DMS79 (cell line): ENCODE results near the gene VSX1.

Experiments
- DNase-seq: peaks from one replicate; lab custom pipeline; 2025; lab: John Stamatoyannopoulos, UW

Gene VSX1

GRCh38 chr20:25040438-25040831 is 41.5 kb downstream of the VSX1 start:
- peak; percentile 50 for DNase-seq

- DNase-seq, result peak; percentile 86
Measured at GRCh38 chr20:25039697-25040437, 42.1 kb downstream of the VSX1 start.

- no peak for DNase-seq
Measured at GRCh38 chr20:25038591-25039015, 43.3 kb downstream of the VSX1 start.

GRCh38 chr20:25038103-25038410 is 43.9 kb downstream of the VSX1 start:
- no peak for DNase-seq

GRCh38 chr20:25037288-25038102 is 44.4 kb downstream of the VSX1 start:
- DNase-seq, result peak; percentile 67

- no peak for DNase-seq
Measured at GRCh38 chr20:25036331-25036936, 45.5 kb downstream of the VSX1 start.

DNA sequence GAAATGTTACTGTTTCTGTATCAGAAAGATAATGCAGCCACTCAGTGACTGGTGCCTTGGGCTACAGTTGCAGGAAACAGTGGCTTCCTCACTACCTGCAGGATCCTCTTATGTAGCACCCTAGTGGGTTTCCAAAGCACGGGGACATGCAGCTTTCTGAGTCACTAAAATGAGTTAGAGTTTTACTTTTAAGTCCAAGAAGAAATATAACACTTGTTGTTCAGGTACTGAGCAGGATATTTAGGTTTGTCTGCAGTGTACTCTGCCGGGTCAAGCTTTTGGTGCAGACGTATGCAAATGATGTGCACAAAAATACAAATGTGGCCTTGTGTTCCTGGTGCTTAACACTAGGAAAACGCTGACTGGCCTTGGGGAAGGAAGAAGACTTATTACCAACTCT is 46.0 kb downstream of the VSX1 start:
- DNase-seq, result no peak

DNA sequence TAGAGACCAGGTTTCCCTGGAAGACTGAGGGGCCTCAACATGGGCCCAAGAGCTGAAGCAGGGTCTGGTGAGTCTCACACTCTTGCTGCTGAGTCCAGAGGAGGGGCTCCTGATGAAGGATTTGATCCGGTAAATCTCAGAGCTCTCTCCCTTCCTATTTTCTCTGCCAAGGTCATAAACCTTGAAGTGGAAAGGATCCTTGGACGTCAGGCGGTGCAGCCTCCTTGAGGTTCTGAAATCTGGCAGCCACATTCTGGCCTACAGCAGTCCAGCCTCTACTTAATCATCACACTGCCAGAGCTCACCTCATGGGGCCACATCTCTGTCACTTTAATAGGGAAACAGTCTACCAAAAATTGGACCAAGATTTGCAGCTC is 48.0 kb downstream of the VSX1 start:
- peak; percentile 57 for DNase-seq

DNA sequence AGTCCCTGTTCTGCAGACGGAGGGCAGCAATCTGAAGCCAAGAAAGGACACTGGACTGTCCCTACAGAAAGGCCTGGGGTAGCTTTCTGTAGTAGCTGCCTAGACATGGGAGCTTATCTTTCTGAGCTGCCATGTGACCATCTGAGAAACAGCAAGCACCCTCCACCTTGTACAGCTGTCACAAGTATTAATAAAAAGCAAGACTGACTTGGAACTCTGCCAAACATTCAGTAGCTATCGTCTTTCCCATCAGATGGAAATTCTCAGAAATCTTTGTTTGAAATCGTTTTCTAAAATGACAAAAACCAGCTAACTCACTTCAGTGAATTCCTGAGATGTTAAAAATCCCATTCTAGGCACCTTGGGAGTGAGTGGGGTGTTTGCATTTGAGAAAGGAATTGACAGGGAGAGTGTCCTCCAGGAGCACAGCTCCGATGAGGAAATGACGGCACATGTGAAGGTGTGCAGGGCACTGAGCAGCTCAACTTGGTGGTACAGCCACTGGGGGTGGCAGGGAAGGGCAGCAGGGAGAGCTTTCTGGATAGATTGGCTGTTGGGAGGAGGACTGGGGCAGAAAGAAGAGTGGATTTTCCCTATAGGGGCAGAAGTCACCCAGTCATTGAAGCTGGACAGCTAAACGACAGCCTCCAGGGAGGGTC is 48.5 kb downstream of the VSX1 start:
- peak; percentile 68 for DNase-seq

GRCh38 chr20:25032478-25033264 is 49.3 kb downstream of the VSX1 start:
- DNase-seq, result peak; percentile 7

- no peak for DNase-seq
Measured at GRCh38 chr20:25032065-25032477, 49.9 kb downstream of the VSX1 start.

GRCh38 chr20:25031241-25031640 is 50.7 kb downstream of the VSX1 start:
- DNase-seq, result no peak

DNA sequence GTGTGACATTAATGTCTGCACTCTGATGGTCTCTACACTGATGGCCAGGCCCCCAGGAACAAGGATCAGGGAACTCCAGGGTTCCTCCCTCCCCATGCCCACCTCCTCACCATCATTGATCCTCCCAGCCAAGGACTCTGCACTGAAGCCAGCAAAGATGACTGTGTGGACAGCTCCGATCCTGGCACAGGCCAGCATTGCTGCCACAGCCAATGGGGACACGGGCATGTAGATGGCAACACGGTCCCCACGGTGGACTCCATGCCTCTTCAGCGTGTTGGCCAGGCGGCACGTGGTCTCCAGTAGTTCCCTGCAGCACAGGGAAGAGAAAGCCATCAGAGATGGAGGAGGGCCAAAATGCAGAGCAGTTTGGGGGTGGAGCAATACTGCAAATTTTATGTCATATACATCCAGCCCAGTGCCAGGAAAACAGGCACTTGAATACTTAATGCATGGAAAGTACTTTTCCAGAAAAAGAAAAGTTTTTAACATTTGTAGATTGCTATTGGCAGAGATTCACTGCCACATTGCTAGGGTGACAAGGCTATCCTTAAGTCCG is 51.2 kb downstream of the VSX1 start:
- DNase-seq, result no peak

DNA sequence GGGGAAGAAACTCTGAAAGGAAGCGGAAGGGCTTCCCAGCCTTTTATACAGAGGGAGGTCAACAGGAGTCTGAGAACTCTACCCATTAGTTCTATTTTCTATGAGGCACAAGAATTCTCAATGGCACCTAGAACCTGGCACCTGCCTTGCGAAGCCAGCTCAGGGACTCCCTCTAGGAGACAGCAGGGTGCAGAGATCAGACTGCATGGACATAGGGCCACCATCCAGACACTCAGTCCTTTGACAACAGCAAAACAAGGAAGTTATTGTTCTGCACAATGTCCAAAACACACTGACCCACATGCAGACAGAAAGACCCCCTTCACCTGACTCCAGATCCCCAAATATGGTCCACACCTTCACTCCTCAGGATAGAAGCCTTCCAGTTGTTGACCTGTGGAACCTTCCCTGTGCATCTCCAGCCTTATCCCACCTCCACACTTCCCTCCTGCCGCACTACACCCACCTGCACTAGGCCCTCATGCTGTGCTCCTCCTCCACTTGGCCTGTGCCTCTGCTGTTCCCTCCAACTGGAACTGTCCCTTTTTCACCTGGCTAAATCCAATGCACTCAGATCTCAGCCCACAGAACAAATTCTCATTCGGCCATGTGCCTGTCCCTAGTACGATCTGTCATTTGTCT is 51.8 kb downstream of the VSX1 start:
- DNase-seq, result no peak

DNA sequence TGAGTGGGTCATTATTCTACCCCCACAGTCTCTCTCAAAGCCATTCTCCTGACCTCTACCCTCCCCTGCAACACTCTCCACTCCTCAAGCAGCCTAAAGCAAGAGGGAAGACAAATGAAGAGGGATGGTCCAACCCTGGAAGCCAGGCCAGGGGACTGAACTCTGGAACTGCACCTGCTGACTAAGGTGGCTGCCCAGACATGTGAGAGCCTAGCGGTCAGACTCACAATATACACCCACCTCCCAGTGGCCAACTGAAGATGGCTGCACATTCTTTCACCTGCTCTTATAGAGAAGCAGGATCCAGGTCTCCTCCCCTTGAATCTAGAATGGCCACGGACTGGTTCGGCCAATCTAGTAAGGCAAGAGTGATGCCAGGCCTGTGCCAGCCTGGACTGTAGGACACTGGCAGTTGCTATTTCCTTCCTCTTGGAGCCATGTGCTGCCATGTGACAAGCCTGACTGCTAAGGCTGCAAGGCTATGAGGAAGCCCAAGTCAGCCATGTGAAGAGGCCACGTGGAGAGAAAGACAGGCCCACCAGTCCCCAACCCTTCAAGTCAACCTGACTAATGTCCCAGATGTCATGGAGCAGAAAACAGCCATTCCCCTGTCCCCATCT is 55.8 kb downstream of the VSX1 start:
- DNase-seq, result no peak
